Measurements from ENCODE around the gene KPNB1.

DNA sequence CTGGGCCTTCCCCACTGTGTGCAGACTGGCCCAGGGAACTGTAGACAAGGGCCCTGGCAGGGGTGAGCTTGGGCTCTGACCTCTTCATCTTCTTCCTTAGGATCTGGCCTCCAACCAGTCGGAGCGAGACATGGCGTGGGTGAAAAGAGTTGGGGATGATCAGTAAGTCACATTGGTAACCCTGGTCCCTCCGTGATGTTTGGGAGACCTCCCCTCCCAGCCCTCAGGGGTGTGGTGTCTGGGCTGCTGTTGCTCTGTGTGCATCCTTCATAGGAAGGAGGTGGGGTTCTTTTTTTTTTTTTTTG is 49.8 kb downstream of the KPNB1 start:
- TF ChIP-seq POLR2A (IDR thresholded peaks at IDR 0.05): no peak
- TF ChIP-seq, protein P1, sequence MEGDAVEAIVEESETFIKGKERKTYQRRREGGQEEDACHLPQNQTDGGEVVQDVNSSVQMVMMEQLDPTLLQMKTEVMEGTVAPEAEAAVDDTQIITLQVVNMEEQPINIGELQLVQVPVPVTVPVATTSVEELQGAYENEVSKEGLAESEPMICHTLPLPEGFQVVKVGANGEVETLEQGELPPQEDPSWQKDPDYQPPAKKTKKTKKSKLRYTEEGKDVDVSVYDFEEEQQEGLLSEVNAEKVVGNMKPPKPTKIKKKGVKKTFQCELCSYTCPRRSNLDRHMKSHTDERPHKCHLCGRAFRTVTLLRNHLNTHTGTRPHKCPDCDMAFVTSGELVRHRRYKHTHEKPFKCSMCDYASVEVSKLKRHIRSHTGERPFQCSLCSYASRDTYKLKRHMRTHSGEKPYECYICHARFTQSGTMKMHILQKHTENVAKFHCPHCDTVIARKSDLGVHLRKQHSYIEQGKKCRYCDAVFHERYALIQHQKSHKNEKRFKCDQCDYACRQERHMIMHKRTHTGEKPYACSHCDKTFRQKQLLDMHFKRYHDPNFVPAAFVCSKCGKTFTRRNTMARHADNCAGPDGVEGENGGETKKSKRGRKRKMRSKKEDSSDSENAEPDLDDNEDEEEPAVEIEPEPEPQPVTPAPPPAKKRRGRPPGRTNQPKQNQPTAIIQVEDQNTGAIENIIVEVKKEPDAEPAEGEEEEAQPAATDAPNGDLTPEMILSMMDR (IDR thresholded peaks at IDR 0.05): no peak

All from tibial nerve (tissue), 3 donors.